ENCODE data around the gene KCTD16.

KCTD16 gene

GRCh38 chr5:144139586-144139985 lies 31.1 kb upstream of the KCTD16 start:
- no peak for TF ChIP-seq CTCF (IDR thresholded peaks at IDR 0.05; ENCODE audit: extremely low read depth, insufficient read depth, missing control alignments)
- in situ Hi-C loops (cut with MboI; ENCODE audit: low pct_unique_long_range_greater_than_20kb, low sequenced_read_pairs, unreplicated experiment) = no loop called here
- no peak for DNase-seq (ENCODE audit: low spot score)

GRCh38 chr5:144141585-144141984 lies 29.1 kb upstream of the KCTD16 start:
- TF ChIP-seq CTCF (IDR thresholded peaks at IDR 0.05; ENCODE audit: extremely low read depth, insufficient read depth, missing control alignments) = no peak
- in situ Hi-C loops (cut with MboI; ENCODE audit: low pct_unique_long_range_greater_than_20kb, low sequenced_read_pairs, unreplicated experiment) = no loop called here
- DNase-seq (ENCODE audit: low spot score) = no peak

- peak; percentile 63 for TF ChIP-seq CTCF (IDR thresholded peaks at IDR 0.05; ENCODE audit: extremely low read depth, insufficient read depth, missing control alignments)
- in situ Hi-C loops (cut with MboI; ENCODE audit: low pct_unique_long_range_greater_than_20kb, low sequenced_read_pairs, unreplicated experiment) = no loop called here
- DNase-seq (ENCODE audit: low spot score) = peak; percentile 38
Measured at GRCh38 chr5:144142139-144142823, 28.4 kb upstream of the KCTD16 start.

GRCh38 chr5:144142824-144143162 lies 27.9 kb upstream of the KCTD16 start:
- TF ChIP-seq CTCF (IDR thresholded peaks at IDR 0.05; ENCODE audit: extremely low read depth, insufficient read depth, missing control alignments) = no peak
- no peak for DNase-seq (ENCODE audit: low spot score)
- in situ Hi-C loops (cut with MboI; ENCODE audit: low pct_unique_long_range_greater_than_20kb, low sequenced_read_pairs, unreplicated experiment) = no loop called here

- DNase-seq (ENCODE audit: low spot score) = no peak
- no peak for TF ChIP-seq CTCF (IDR thresholded peaks at IDR 0.05; ENCODE audit: extremely low read depth, insufficient read depth, missing control alignments)
- in situ Hi-C loops (cut with MboI; ENCODE audit: low pct_unique_long_range_greater_than_20kb, low sequenced_read_pairs, unreplicated experiment) = no loop called here
Measured at GRCh38 chr5:144143625-144144024, 27.0 kb upstream of the KCTD16 start.

GRCh38 chr5:144144956-144145751 lies 25.5 kb upstream of the KCTD16 start:
- DNase-seq (ENCODE audit: low spot score) = no peak
- TF ChIP-seq CTCF (IDR thresholded peaks at IDR 0.05; ENCODE audit: extremely low read depth, insufficient read depth, missing control alignments) = no peak
- in situ Hi-C loops (cut with MboI; ENCODE audit: low pct_unique_long_range_greater_than_20kb, low sequenced_read_pairs, unreplicated experiment) = no loop called here
